Trophoblast cell (in vitro differentiated cells and primary cell): ENCODE results near the gene NUB1.

ENCODE experiments used
- DNase-seq, 2 donors: peaks; one replicate each; pipeline ENCODE4 v3.0.0-alpha.2; 2016
- H2AFZ ChIP-seq: 2 replicates; pipeline ENCODE4 v1.6.1; 2013; ENCODE audit warnings: low read length, moderate library complexity, mild to moderate bottlenecking; ENCODE audit not compliant: insufficient read depth, poor library complexity
- H2AK5ac ChIP-seq: 2 replicates; pipeline ENCODE4 v1.6.1; 2013; ENCODE audit warnings: mild to moderate bottlenecking, low read length
- H2BK120ac ChIP-seq: 2 replicates; pipeline ENCODE4 v1.6.1; 2013; ENCODE audit warnings: low read length, mild to moderate bottlenecking, moderate library complexity; ENCODE audit not compliant: insufficient read depth, poor library complexity
- H2BK12ac ChIP-seq: 2 replicates; pipeline ENCODE4 v1.6.1; 2013; ENCODE audit warnings: mild to moderate bottlenecking, low read length, moderate library complexity
- H2BK5ac ChIP-seq: 2 replicates; pipeline ENCODE4 v1.6.1; 2013; ENCODE audit warnings: low read length, low read depth, moderate library complexity, mild to moderate bottlenecking; ENCODE audit not compliant: poor library complexity
- H3K14ac ChIP-seq: 2 replicates; pipeline ENCODE4 v1.6.1; 2013; ENCODE audit warnings: mild to moderate bottlenecking, low read length
- H3K18ac ChIP-seq: 2 replicates; pipeline ENCODE4 v1.6.1; 2013; ENCODE audit warnings: mild to moderate bottlenecking, low read length
- H3K23ac ChIP-seq: 2 replicates; pipeline ENCODE4 v1.6.1; 2013; ENCODE audit warnings: low read length
- H3K27ac ChIP-seq: 2 replicates; pipeline ENCODE4 v1.5.1; 2013; ENCODE audit warnings: low read depth, mild to moderate bottlenecking, inconsistent platforms, low read length, moderate library complexity
- H3K27me3 ChIP-seq: 2 replicates; pipeline ENCODE4 v1.6.1; 2013; ENCODE audit warnings: inconsistent platforms, mild to moderate bottlenecking, low read length, moderate library complexity; ENCODE audit not compliant: insufficient read depth
- H3K36me3 ChIP-seq, 2 experiments: 1 replicate in 1 of 2; 2 replicates in 1 of 2; pipeline ENCODE4 v1.6.1; 2013; ENCODE audit warnings: low read length in 2 of 2, mild to moderate bottlenecking in 2 of 2, moderate library complexity in 1 of 2; ENCODE audit not compliant: insufficient read depth in 2 of 2, control insufficient read depth in 1 of 2
- H3K4ac ChIP-seq: 2 replicates; pipeline ENCODE4 v1.6.1; 2013; ENCODE audit warnings: low read depth, mild to moderate bottlenecking, low read length, moderate library complexity
- H3K4me1 ChIP-seq, 2 experiments: 1 replicate in 1 of 2; 2 replicates in 1 of 2; pipeline ENCODE4 v1.6.1; 2013; ENCODE audit warnings: low read length in 2 of 2, mild to moderate bottlenecking in 2 of 2, moderate library complexity in 1 of 2; ENCODE audit not compliant: insufficient read depth in 2 of 2, control insufficient read depth in 1 of 2
- H3K4me2 ChIP-seq: 2 replicates; pipeline ENCODE4 v1.6.1; 2013; ENCODE audit warnings: inconsistent platforms, mild to moderate bottlenecking, low read length, moderate library complexity
- H3K4me3 ChIP-seq: 2 replicates; pipeline ENCODE4 v1.5.1; 2013; ENCODE audit warnings: mild to moderate bottlenecking, low read depth, low read length, inconsistent platforms
- H3K79me1 ChIP-seq: one replicate; pipeline ENCODE4 v1.6.1; 2013; ENCODE audit warnings: low read length
- H3K79me2 ChIP-seq: 2 replicates; pipeline ENCODE4 v1.6.1; 2013; ENCODE audit warnings: low read length, mild to moderate bottlenecking; ENCODE audit not compliant: control insufficient read depth, insufficient read depth, poor library complexity
- H3K9ac ChIP-seq: 2 replicates; pipeline ENCODE4 v1.6.1; 2013; ENCODE audit warnings: mild to moderate bottlenecking, low read length
- H3K9me3 ChIP-seq: 2 replicates; pipeline ENCODE4 v1.6.1; 2013; ENCODE audit warnings: low read depth, mild to moderate bottlenecking, control low read depth, inconsistent platforms, low read length; ENCODE audit not compliant: insufficient read depth
- H4K12ac ChIP-seq: 2 replicates; pipeline ENCODE4 v1.6.1; 2013; ENCODE audit warnings: low read depth, mild to moderate bottlenecking, low read length, moderate library complexity
- H4K8ac ChIP-seq: 2 replicates; pipeline ENCODE4 v1.6.1; 2013; ENCODE audit warnings: low read depth, mild to moderate bottlenecking, low read length, moderate library complexity
- H4K91ac ChIP-seq: one replicate; pipeline ENCODE4 v1.6.1; 2013; ENCODE audit warnings: low read depth, mild to moderate bottlenecking, low read length, moderate library complexity
- WGBS: extraction: QIAGEN DNeasy Blood & Tissue Kit; methylation state at CpG from one replicate; pipeline ENCODE4 v1.1.7; 2013; ENCODE audit warnings: missing lambda C conversion rate; ENCODE audit not compliant: insufficient read length, insufficient coverage; ENCODE audit errors: extremely low coverage; 5-methylcytosine and 5-hydroxymethylcytosine counted together

Gene NUB1

DNA sequence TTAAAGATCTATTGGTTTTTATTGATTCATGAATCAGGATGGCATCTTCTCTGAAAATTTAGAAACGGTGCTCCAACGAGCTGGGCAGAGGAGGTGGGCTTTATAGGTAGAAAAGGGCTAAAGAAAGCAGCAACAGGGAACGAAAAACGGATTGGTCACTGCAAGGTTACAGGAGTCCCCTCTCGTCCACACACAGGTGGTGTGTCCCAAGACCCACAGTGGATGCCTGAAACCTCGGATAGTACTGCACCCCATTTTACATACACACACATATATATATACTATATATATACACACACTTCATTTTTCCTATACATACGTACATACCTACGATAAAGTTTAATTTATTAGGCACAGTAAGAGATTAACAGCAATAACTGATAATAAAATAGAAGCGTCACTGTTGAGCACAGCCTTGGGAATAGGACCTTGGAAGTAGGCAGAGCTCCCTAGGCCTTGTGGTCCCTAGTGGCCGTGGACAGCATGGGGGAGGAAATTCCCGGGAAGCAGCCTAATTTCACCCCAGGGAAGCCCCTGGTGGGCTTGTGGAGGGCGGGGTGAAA lies 737 bp upstream of the NUB1 start:
- Histone ChIP-seq H4K91ac (peak overlapping the region; percentile 39), H3K9me3 (peaks cover 3% of the 10 kb centered on the region), H3K36me3 (no peaks in the 10 kb centered on the region), H3K27me3 (no peaks in the 10 kb centered on the region), H4K8ac (peak overlapping the region; percentile 72), H3K79me2 (peaks cover 2% of the 10 kb centered on the region), H3K79me1 (peaks cover 3% of the 10 kb centered on the region), H3K27ac (no peak overlapping the region), H3K18ac (no peak overlapping the region), H2BK120ac (no peak overlapping the region), H3K23ac (no peak overlapping the region), H3K9ac (no peak overlapping the region), H3K4me3 (no peak overlapping the region), H2BK5ac (no peak overlapping the region), H3K4me1 (no peaks in the 10 kb centered on the region), H3K4ac (no peak overlapping the region), H3K4me2 (peak overlapping the region; percentile 63), H2BK12ac (peak overlapping the region; percentile 15), H3K14ac (no peak overlapping the region), H2AK5ac (no peak overlapping the region), H4K12ac (peak overlapping the region; percentile 34), H2AFZ (peak overlapping the region; percentile 32)
- no peak for DNase-seq
- 100% methylated on average over 1 of the region's 12 CpGs for WGBS

DNA sequence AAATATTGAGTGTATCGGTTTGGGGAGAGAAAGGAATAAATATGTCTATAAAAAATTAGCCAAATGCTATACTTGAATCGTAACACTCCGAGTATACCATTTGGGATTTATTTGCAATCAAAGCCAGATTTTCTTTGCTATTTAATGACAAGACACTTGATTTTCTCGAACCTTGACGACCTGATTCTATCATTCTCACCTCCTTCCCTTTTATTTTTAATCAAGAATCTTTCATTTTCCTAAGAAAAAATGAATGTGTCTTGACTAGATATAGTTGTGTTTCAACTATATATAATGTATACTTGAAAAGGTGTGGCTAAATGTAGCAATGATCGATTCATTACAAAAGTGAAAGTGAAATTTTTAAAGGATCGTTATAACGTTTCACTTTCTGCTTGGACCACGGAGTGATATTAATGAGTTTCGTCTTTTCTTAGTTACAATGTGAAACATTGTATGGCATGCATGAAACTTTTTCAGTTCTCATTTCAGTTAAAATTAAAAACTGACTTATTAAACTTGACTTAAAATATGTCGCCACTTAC lies 562 bp downstream of the NUB1 start:
- Histone ChIP-seq H4K8ac (peak overlapping the region; percentile 100), H4K12ac (peak overlapping the region; percentile 98), H3K27me3 (no peaks in the 10 kb centered on the region), H2BK12ac (no peak overlapping the region), H3K79me2 (peaks cover 2% of the 10 kb centered on the region), H3K14ac (no peak overlapping the region), H3K36me3 (peaks cover 2 to 5% of the 10 kb centered on the region in 2 experiments), H3K9me3 (peaks cover 3% of the 10 kb centered on the region), H3K4me1 (no peaks in the 10 kb centered on the region), H2AFZ (peak overlapping the region; percentile 99), H2BK120ac (no peak overlapping the region), H3K9ac (no peak overlapping the region), H3K23ac (no peak overlapping the region), H3K27ac (no peak overlapping the region), H2AK5ac (no peak overlapping the region), H3K4me2 (peak overlapping the region; percentile 63), H3K18ac (no peak overlapping the region), H3K79me1 (peaks cover 3% of the 10 kb centered on the region), H3K4ac (no peak overlapping the region), H4K91ac (peak overlapping the region; percentile 98), H2BK5ac (no peak overlapping the region), H3K4me3 (peak overlapping the region; percentile 99)
- DNase-seq = peak in 1 of 2 donors; percentile 29
- 100% methylated on average over 1 of the region's 11 CpGs for WGBS

DNA sequence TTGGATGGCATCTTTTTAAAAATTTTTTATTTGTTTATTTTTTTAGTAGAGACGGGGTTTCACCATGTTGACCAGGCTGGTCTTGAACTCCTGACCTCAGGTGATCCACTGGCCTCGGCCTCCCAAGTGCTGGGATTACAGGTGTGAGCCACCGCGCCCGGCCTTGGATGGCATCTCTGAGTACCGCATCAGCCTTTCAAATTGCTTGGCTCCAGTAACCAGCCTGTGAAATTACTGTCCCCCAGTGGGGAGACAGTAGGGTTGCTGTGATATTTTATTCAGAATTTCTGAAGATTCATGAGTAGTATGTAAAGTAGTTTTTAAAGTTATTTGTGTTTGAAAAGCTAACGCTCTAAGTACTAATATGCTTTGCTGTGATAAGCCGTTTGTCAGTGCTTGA lies 1.2 kb downstream of the NUB1 start:
- Histone ChIP-seq H3K4me3 (no peak overlapping the region), H3K79me1 (peaks cover 3% of the 10 kb centered on the region), H2AFZ (no peak overlapping the region), H2BK12ac (no peak overlapping the region), H3K14ac (no peak overlapping the region), H4K91ac (no peak overlapping the region), H3K4ac (no peak overlapping the region), H3K36me3 (peaks cover 5% of the 10 kb centered on the region in 2 experiments), H3K9ac (no peak overlapping the region), H3K27ac (no peak overlapping the region), H2AK5ac (no peak overlapping the region), H2BK5ac (no peak overlapping the region), H3K23ac (no peak overlapping the region), H3K79me2 (peaks cover 2% of the 10 kb centered on the region), H3K4me2 (no peak overlapping the region), H3K18ac (no peak overlapping the region), H4K8ac (no peak overlapping the region), H4K12ac (no peak overlapping the region), H2BK120ac (no peak overlapping the region), H3K4me1 (no peaks in the 10 kb centered on the region), H3K27me3 (no peaks in the 10 kb centered on the region), H3K9me3 (peaks cover 3% of the 10 kb centered on the region)
- no peak for DNase-seq
- no CpG with 5 or more reads among the region's 8 CpGs for WGBS

DNA sequence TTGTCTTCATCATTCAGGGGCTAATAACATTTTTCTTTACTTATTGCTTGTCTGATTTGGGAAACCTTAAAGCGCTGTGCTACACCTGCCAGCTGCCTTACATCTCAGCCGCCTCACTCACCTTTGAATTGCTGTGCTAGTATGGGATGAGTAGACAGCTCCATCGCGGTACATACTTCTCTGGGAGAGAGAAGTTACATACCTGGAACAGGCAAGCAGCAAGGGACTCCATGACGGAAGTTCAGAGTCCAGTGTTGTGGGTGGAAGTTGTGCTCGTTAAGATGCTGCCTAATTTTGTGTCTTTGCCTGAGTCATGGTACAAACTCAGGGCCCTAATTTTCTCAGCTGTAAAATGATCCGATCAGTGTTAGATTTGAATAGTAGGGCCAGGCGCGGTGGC lies 1.9 kb downstream of the NUB1 start:
- Histone ChIP-seq H3K14ac (no peak overlapping the region), H3K4me2 (no peak overlapping the region), H4K91ac (no peak overlapping the region), H2BK5ac (no peak overlapping the region), H3K79me2 (peaks cover 2% of the 10 kb centered on the region), H3K4ac (peak overlapping the region; percentile 4), H3K4me3 (no peak overlapping the region), H3K9me3 (peaks cover 3% of the 10 kb centered on the region), H3K4me1 (no peaks in the 10 kb centered on the region), H2BK12ac (no peak overlapping the region), H3K27me3 (no peaks in the 10 kb centered on the region), H3K9ac (no peak overlapping the region), H2BK120ac (no peak overlapping the region), H3K18ac (no peak overlapping the region), H4K8ac (no peak overlapping the region), H3K79me1 (peaks cover 3% of the 10 kb centered on the region), H3K23ac (no peak overlapping the region), H2AFZ (no peak overlapping the region), H2AK5ac (no peak overlapping the region), H3K27ac (no peak overlapping the region), H4K12ac (no peak overlapping the region), H3K36me3 (peaks cover 5 to 6% of the 10 kb centered on the region in 2 experiments)
- no peak for DNase-seq
- WGBS = no CpG with 5 or more reads among the region's 9 CpGs
